PC-9 (cell line): ENCODE data around the gene GTF3C1. TPM values are rescaled to one million over a fixed set of nuclear protein-coding genes. Genes with fewer than 3 reads are reported as not detected.

Experiments
- BruUV-seq: library from RNA; stranded (reverse); fragments of 400-500 nt; replicated peaks from 2 replicates; lab custom pipeline; 2021; lab: Mats Ljungman, UMichigan
- CTCF ChIA-PET: fragments of 300-600 bp; sonication (Branson Sonifier 250); formaldehyde crosslinking; loops from one replicate; lab custom pipeline; 2022; ENCODE audit warnings: antibody characterized with exemption; lab: Charles Lee
- POLR2A ChIA-PET: fragments of 300-600 bp; sonication (Branson Sonifier 250); formaldehyde crosslinking; loops from one replicate; lab custom pipeline; 2022; ENCODE audit warnings: antibody characterized with exemption; ENCODE audit not compliant: unreplicated experiment; lab: Charles Lee
- DNase-seq, 2 experiments: peaks; one replicate each; pipeline versions ENCODE4 v3.0.0 to v3.0.0-alpha.2; 2015 to 2022; ENCODE audit warnings: mixed read lengths in 1 of 2
- H2AFZ ChIP-seq: fragments of 200-600 bp; sonication (generic); 2 replicates; pipeline ENCODE4 v1.8.1; 2017; ENCODE audit warnings: antibody characterized with exemption
- H3F3A ChIP-seq: fragments of 200-600 bp; sonication (generic); 2 replicates; pipeline ENCODE4 v1.8.1; 2017; ENCODE audit warnings: antibody characterized with exemption, mild to moderate bottlenecking, low read depth; ENCODE audit not compliant: insufficient read depth
- H3K27ac ChIP-seq: fragments of 200-600 bp; sonication (generic); 2 replicates; pipeline ENCODE4 v1.6.1; 2016; ENCODE audit warnings: mixed run types
- H3K27me3 ChIP-seq: fragments of 200-600 bp; sonication (generic); 2 replicates; pipeline ENCODE4 v1.6.1; 2016; ENCODE audit warnings: low read depth, mixed run types; ENCODE audit not compliant: insufficient read depth
- H3K36me3 ChIP-seq: fragments of 200-600 bp; sonication (generic); 2 replicates; pipeline ENCODE4 v1.6.1; 2016; ENCODE audit warnings: low read depth, mixed run types
- H3K4me1 ChIP-seq: fragments of 200-600 bp; sonication (generic); replicated peaks from 2 replicates; pipeline ENCODE4 v1.6.1; 2016; ENCODE audit warnings: mixed run types; ENCODE audit not compliant: insufficient read depth
- H3K4me2 ChIP-seq: fragments of 200-600 bp; sonication (generic); 2 replicates; pipeline ENCODE4 v1.6.1; 2017; ENCODE audit warnings: mixed run types
- H3K4me3 ChIP-seq: fragments of 200-600 bp; sonication (generic); 2 replicates; pipeline ENCODE4 v1.6.1; 2016; ENCODE audit warnings: mixed run types
- H3K79me2 ChIP-seq: fragments of 200-600 bp; sonication (generic); 2 replicates; pipeline ENCODE4 v1.6.1; 2017; ENCODE audit warnings: low read depth, mixed run types
- H3K9me2 ChIP-seq: fragments of 200-600 bp; sonication (generic); 2 replicates; pipeline ENCODE4 v1.8.1; 2017; ENCODE audit warnings: mild to moderate bottlenecking; ENCODE audit not compliant: insufficient read depth
- H3K9me3 ChIP-seq: fragments of 200-600 bp; sonication (generic); 2 replicates; pipeline ENCODE4 v1.8.1; 2016; ENCODE audit warnings: low read depth; ENCODE audit not compliant: insufficient read depth
- H4K20me1 ChIP-seq: fragments of 200-600 bp; sonication (generic); 2 replicates; pipeline ENCODE4 v1.8.1; 2017; ENCODE audit not compliant: insufficient read depth
- CTCF ChIP-seq: fragments of 200-600 bp; sonication (generic); conservative IDR thresholded peaks from 2 replicates; pipeline ENCODE4 v1.6.1; 2017; ENCODE audit warnings: mixed run types, antibody characterized with exemption, mild to moderate bottlenecking, moderate library complexity
- EZH2 ChIP-seq: fragments of 200-600 bp; sonication (generic); IDR thresholded peaks from 2 replicates; pipeline ENCODE4 v1.8.0; 2017; ENCODE audit warnings: antibody characterized with exemption, low read depth
- intact Hi-C: fragments of 100-400 bp; cut with micrococcal nuclease; formaldehyde crosslinking; loops from one replicate; pipeline ENCODE4 v1.10.0; 2022; ENCODE audit not compliant: unreplicated experiment
- total RNA-seq: library from RNA; stranded (reverse); gene quantifications from 2 replicates; pipeline ENCODE4 v1.2.3, GENCODE V29; 2021

The GTF3C1 gene
- total RNA-seq, 1 experiment from 2014 or later = 118 TPM

GRCh38 chr16:27591837-27592236 lies 42.1 kb upstream of the GTF3C1 start:
- no peak overlapping the region for H3K4me2 ChIP-seq
- H3K27me3 ChIP-seq = no peaks in the 10 kb centered on the region
- TF ChIP-seq EZH2 (no peak), CTCF (no peak)
- no peak overlapping the region for H3K27ac ChIP-seq
- no TSS peak for BruUV-seq
- no peaks in the 10 kb centered on the region for H3K9me3 ChIP-seq
- intact Hi-C loops = no loop called here
- ChIA-PET POLR2A (no interaction called here), CTCF (no interaction called here)
- H3K9me2 ChIP-seq = no peaks in the 10 kb centered on the region
- H2AFZ ChIP-seq = no peak overlapping the region
- no peaks in the 10 kb centered on the region for H3K4me1 ChIP-seq
- peaks cover 7% of the 10 kb centered on the region; the same call in 1 of the 2 replicates for H4K20me1 ChIP-seq
- no peaks in the 10 kb centered on the region for H3F3A ChIP-seq
- H3K79me2 ChIP-seq = no peaks in the 10 kb centered on the region
- DNase-seq = no peak
- H3K4me3 ChIP-seq = no peak overlapping the region
- H3K36me3 ChIP-seq = 0 out of 2 replicates have a peak, but pooled peaks cover 4% of the 10 kb centered on the region

- Histone ChIP-seq H3K9me2 (no peaks in the 10 kb centered on the region), H2AFZ (no peak overlapping the region), H3F3A (no peaks in the 10 kb centered on the region), H4K20me1 (no peaks in the 10 kb centered on the region; the same call in none of the 2 replicates), H3K27ac (no peak overlapping the region), H3K36me3 (0 out of 2 replicates have a peak, but pooled peaks cover 6% of the 10 kb centered on the region), H3K27me3 (no peaks in the 10 kb centered on the region), H3K4me3 (no peak overlapping the region), H3K4me1 (no peaks in the 10 kb centered on the region), H3K79me2 (no peaks in the 10 kb centered on the region), H3K9me3 (no peaks in the 10 kb centered on the region), H3K4me2 (no peak overlapping the region)
- TF ChIP-seq EZH2 = no peak
- no peak for TF ChIP-seq CTCF
- intact Hi-C loops = no loop called here
- ChIA-PET CTCF (interaction anchor here (0.6 kb wide), 1 partner anchor 13 kb away, joined by 3 read pairs; no protein-coding TSS in a partner anchor), POLR2A (no interaction called here)
- no peak for DNase-seq
- BruUV-seq = no TSS peak
These were observed 38.3 kb upstream of the GTF3C1 start for GRCh38 chr16:27588057-27588456.

- Histone ChIP-seq H3K9me2 (no peaks in the 10 kb centered on the region), H4K20me1 (no peaks in the 10 kb centered on the region; the same call in none of the 2 replicates), H3K4me2 (no peak overlapping the region), H2AFZ (no peak overlapping the region), H3F3A (no peaks in the 10 kb centered on the region), H3K9me3 (no peaks in the 10 kb centered on the region), H3K27me3 (no peaks in the 10 kb centered on the region), H3K27ac (no peak overlapping the region), H3K4me1 (no peaks in the 10 kb centered on the region), H3K79me2 (no peaks in the 10 kb centered on the region), H3K4me3 (no peak overlapping the region), H3K36me3 (peaks cover 12% of the 10 kb centered on the region; the same call in 1 of the 2 replicates)
- intact Hi-C loops = no loop called here
- TF ChIP-seq CTCF = no peak
- TF ChIP-seq EZH2 = no peak
- no TSS peak for BruUV-seq
- ChIA-PET CTCF (no interaction called here), POLR2A (no interaction called here)
- DNase-seq = no peak
These were observed 37.0 kb upstream of the GTF3C1 start for GRCh38 chr16:27586711-27587110.
